D721Med (cell line): ENCODE results near the gene SLC44A2.

Source experiments
- DNase-seq: peaks from one replicate; pipeline ENCODE4 v3.0.0; 2011; ENCODE audit warnings: low spot score; ENCODE audit not compliant: insufficient read length
- FAIRE-seq: peaks from 2 replicates; lab custom pipeline; 2011; peaks lifted over from hg19 to GRCh38; lab: Jason Lieb, UNC
- CTCF ChIP-seq: IDR thresholded peaks from 2 replicates; pipeline ENCODE4 v1.5.1; 2012; ENCODE audit warnings: mild to moderate bottlenecking, control low read depth; ENCODE audit not compliant: insufficient read depth; ENCODE audit errors: missing control alignments

The SLC44A2 gene

GRCh38 chr19:10631874-10632273 lies 6.5 kb downstream of the SLC44A2 start:
- no peak for DNase-seq
- TF ChIP-seq CTCF: no peak
- FAIRE-seq: no peak

GRCh38 chr19:10634430-10634829 lies 9.1 kb downstream of the SLC44A2 start:
- TF ChIP-seq CTCF: no peak
- DNase-seq: no peak
- FAIRE-seq: no peak

DNA sequence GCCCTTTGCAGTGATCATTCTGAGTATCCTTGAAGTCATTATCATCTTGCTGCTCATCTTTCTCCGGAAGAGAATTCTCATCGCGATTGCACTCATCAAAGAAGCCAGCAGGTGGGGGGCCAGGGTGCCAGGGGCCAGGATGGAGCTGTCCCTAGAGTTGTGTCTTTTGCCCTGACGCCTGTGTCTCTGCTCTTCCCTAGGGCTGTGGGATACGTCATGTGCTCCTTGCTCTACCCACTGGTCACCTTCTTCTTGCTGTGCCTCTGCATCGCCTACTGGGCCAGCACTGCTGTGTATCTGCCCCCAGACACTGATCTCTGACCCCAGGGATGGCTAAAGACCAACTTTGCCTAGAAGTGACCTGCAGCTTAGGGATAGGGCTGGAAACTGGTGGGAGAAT lies 9.6 kb downstream of the SLC44A2 start:
- FAIRE-seq (no peak), DNase-seq (no peak)
- no peak for TF ChIP-seq CTCF

- DNase-seq (no peak), FAIRE-seq (no peak)
- TF ChIP-seq CTCF: no peak
Observed at GRCh38 chr19:10636304-10636972, 11.1 kb downstream of the SLC44A2 start.

- no peak for FAIRE-seq
- no peak for DNase-seq
- TF ChIP-seq CTCF: no peak
Observed at GRCh38 chr19:10637894-10638293, 12.5 kb downstream of the SLC44A2 start.

- no peak for TF ChIP-seq CTCF
- no peak for FAIRE-seq
- DNase-seq: no peak
Observed at GRCh38 chr19:10639836-10640235, 14.5 kb downstream of the SLC44A2 start.

DNA sequence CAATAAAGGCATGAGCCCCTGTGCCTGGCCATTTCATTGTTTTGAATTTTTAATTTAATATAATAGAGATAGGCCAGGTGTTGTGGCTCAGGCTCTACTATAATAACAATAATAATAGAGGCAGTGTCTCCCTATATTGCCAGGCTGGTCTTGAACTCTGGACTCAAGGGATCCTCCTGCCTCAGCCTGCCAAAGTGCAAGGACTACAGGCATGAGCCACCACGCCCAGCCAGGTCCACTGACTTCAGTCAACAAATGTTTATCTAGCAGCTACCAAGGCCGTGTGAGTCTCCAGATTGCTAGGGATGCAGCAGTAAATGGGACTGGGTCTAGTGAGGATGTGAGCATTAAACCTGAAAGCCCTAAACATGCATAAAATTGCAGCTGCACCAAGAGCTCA lies 15.0 kb downstream of the SLC44A2 start:
- DNase-seq (no peak), FAIRE-seq (no peak)
- no peak for TF ChIP-seq CTCF
